Vagina (tissue), 2 donors: ENCODE measurements around the gene UQCC3.
A peak's percentile ranks its signal among the peaks of the same experiment; 100 is the strongest.

Source experiments
- CTCF ChIP-seq, 3 experiments: fragments of 450-650 bp in 2 of 3; fragments of 200-600 bp in 1 of 3; sonication (generic) in 1 of 3; IDR thresholded peaks; one replicate each; pipeline ENCODE4 v1.5.1; 2017 to 2019; ENCODE audit warnings: antibody characterized with exemption in 3 of 3, mild to moderate bottlenecking in 2 of 3, moderate library complexity in 2 of 3
- POLR2A ChIP-seq, 2 donors: fragments of 450-650 bp; IDR thresholded peaks; one replicate each; pipeline ENCODE4 v1.6.1; 2017; ENCODE audit warnings: antibody characterized with exemption in 2 of 2, mild to moderate bottlenecking in 2 of 2, moderate library complexity in 2 of 2

DNA sequence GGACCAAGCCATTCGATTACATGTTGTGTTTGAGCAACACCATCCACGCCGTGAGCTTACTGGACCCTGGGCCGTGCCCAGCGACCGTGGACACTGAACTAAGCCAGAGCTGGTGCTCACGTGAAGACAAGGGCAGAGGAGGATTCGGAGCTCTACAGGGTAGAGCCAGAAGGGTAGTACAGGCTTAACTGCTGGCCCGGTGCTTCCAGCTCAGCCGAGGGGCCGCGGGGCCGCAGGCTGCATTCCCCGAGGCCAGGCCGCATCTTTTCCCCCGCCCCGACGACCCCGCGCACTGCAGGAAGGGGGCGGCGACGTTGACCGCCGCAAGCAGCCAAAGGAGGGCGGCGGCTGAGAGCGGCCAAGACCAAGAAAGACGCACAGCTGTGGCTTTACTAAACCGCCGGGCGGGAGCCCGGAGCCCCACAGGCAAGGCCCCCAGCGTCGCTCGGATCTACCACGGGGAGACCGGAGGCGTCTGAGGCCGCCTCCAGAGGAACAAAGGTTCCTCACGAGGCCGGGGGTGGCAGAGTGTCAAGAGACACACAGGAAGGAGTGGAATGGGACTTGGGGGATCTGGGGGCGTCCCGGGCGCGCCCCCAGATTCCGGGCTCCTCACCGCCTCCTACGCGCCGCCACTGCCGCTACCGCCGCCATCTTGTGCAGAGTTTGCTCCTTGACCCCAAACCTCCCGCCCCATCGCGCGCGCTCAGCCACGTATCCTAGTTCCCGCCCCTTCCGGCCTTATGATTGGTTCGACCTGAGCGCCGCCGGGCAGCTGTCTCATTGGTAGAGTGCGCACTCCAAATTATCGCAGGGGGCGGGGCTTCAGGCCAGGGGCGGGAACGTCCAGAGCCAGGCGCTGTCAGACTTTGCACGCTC lies 25.3 kb upstream of the UQCC3 start, which contains the start of gene GANAB:
- no peak for TF ChIP-seq CTCF (IDR thresholded peaks at IDR 0.05)
- TF ChIP-seq POLR2A (IDR thresholded peaks at IDR 0.05), result peak in 1 of 2 donors; percentile 77
